Small intestine (tissue), 4 donors: Measurements from ENCODE around the gene CHI3L1. TPM values are rescaled to one million over a fixed set of nuclear protein-coding genes. Genes with fewer than 3 reads are reported as not detected.

Source experiments
- polyA plus RNA-seq, 4 donors: library from polyadenylated mRNA; stranded (reverse) in 3 of 4; unstranded in 1 of 4; fragments of 200-250 nt in 3 of 4; fragments of 120-200 nt in 1 of 4; gene quantifications; one replicate each; pipeline versions ENCODE4 v1.2.1 to v1.2.3, GENCODE V29; 2013
- donor health status: healthy with polysubstance abuse.
- donor health status: Bipolar disorder and iron deficiency.
- donor health status: healthy.

Gene CHI3L1
- polyA plus RNA-seq, 4 donors, result 0.16 to 1.6 (median 0.90) TPM

Other genes starting within 250 kb of the CHI3L1 start
- gene ADIPOR1, start 228.4 kb downstream of the CHI3L1 start, polyA plus RNA-seq, result 10 to 100 TPM; 48.5 to 77.7 (median 53.8) TPM
- 10 to 100 TPM in 3 of 4 donors, 1 to 10 TPM in 1; 6.5 to 34.8 (median 20.9) TPM for gene CYB5R1, start 219.4 kb downstream of the CHI3L1 start, polyA plus RNA-seq
- gene TMEM183A, start 179.3 kb downstream of the CHI3L1 start, polyA plus RNA-seq, result 10 to 100 TPM; 58.9 to 80.4 (median 67.2) TPM
- 1 to 10 TPM in 1 of 4 donors, under 1 TPM in 2, not detected in 1; 0.27 to 1.2 (median 0.54) TPM for gene PPFIA4, start 160.2 kb downstream of the CHI3L1 start, polyA plus RNA-seq
- 1 to 10 TPM in 1 of 4 donors, not detected in 3; 1.5 TPM for gene MYOG, start 100.7 kb downstream of the CHI3L1 start, polyA plus RNA-seq
- 1 to 10 TPM in 1 of 4 donors, under 1 TPM in 2, not detected in 1; 0.38 to 1.4 (median 0.54) TPM for gene ADORA1, start 59.0 kb downstream of the CHI3L1 start, polyA plus RNA-seq
- 1 to 10 TPM in 1 of 4 donors, not detected in 3; 1.1 TPM for gene MYBPH, start 10.9 kb downstream of the CHI3L1 start, polyA plus RNA-seq
- gene CHIT1, start 43.0 kb upstream of the CHI3L1 start, polyA plus RNA-seq, result under 1 TPM in 2 of 4 donors, not detected in 2; 0.07 to 0.43 TPM
- 100 to 1,000 TPM in 2 of 4 donors, 10 to 100 TPM in 2; 15.9 to 193 (median 62.2) TPM for gene BTG2, start 118.8 kb upstream of the CHI3L1 start, polyA plus RNA-seq
- gene FMOD, start 164.4 kb upstream of the CHI3L1 start, polyA plus RNA-seq, result 10 to 100 TPM in 2 of 4 donors, 1 to 10 TPM in 1, under 1 TPM in 1; 0.89 to 59.5 (median 8.3) TPM